Measurements from ENCODE around the gene RCN2.

DNA sequence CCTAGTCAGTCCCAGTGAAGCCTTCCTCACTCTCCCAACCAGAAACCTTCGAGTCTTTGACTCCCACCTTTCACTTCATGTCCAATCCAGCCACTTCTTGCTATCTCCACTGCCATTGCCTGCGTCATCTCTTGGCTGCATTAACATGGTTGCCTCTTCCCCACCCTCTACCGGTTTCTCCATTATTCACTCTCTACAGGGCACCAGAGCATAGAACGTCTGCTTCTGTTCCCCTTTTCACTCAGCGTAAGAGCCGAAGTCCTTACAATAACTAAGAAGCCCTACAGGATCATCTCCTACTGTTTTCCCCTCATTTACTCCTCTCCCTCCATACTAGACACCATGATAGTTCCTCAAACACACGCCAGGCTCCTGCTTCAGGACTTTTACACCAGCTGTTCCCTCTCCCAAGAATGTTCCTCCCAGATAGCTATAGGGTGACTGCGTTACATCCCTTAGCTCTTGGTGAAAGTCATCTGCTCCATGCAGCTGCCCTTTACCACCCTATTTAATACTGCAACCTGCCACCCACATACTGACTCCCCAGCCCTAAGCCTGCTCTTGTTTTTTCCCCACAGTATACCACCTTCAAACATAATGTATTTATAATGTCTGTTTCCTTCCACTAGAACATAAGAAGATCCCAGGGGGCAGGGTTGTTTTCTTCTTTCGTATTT, 30.9 kb downstream of the RCN2 start:
- TF ChIP-seq EZH2 (IDR thresholded peaks at IDR 0.05; ENCODE audit: insufficient read depth, poor library complexity, severe bottlenecking) (no peak), EZH2phosphoT487 (IDR thresholded peaks at IDR 0.05; ENCODE audit: insufficient read depth, low read depth) (no peak)
